Activated T-cell treated with anti-CD3 and anti-CD28 coated beads, Interleukin-2, amount 50 U/mL, for 72 hours (primary cell): ENCODE measurements around the gene MBD3L5. TPM values are rescaled to one million over a fixed set of nuclear protein-coding genes. Genes with fewer than 3 reads are reported as not detected.
"Not testable (repeated sequence)": the region's sequence is repeated elsewhere in the genome, so short reads cannot be mapped to it uniquely, and the experiment has no call there.

Experiments
- ATAC-seq, 2 donors: fragments of 150-1000 bp; cut with Tn5 transposase; replicated peaks in 1 of 2; 2 replicates each; pipeline ENCODE4 v1.10.0; 2021; ENCODE audit warnings: moderate library complexity in 2 of 2, mild to moderate bottlenecking in 1 of 2
- DNase-seq, 2 donors: peaks; one replicate each; pipeline ENCODE4 v3.0.0; 2021 to 2022; ENCODE audit warnings: mixed read lengths in 1 of 2
- H3K27ac Mint-ChIP-seq: one replicate; pipeline ENCODE4 v1.8.0; 2022; ENCODE audit warnings: mild to moderate bottlenecking, moderate library complexity, mixed read lengths
- H3K27me3 Mint-ChIP-seq: one replicate; pipeline ENCODE4 v1.8.0; 2022; ENCODE audit warnings: low read depth, mixed read lengths
- H3K36me3 Mint-ChIP-seq, 2 donors: one replicate each; pipeline ENCODE4 v1.8.0; 2022; ENCODE audit warnings: mixed read lengths in 2 of 2, mild to moderate bottlenecking in 1 of 2; ENCODE audit not compliant: insufficient read depth in 2 of 2
- H3K4me1 Mint-ChIP-seq: one replicate; pipeline ENCODE4 v1.8.0; 2022; ENCODE audit warnings: low read depth, mixed read lengths
- H3K4me3 Mint-ChIP-seq, 2 donors: one replicate each; pipeline ENCODE4 v1.8.0; 2022; ENCODE audit warnings: mild to moderate bottlenecking in 2 of 2, mixed read lengths in 2 of 2, moderate library complexity in 2 of 2
- H3K9me3 Mint-ChIP-seq, 2 donors: one replicate each; pipeline ENCODE4 v1.8.0; 2022; ENCODE audit warnings: mixed read lengths in 2 of 2
- total RNA-seq, 2 donors: library from RNA; stranded (reverse); gene quantifications; one replicate each; pipeline ENCODE4 v1.2.3, GENCODE V29; 2022

The MBD3L5 gene
- not detected for total RNA-seq

DNA sequence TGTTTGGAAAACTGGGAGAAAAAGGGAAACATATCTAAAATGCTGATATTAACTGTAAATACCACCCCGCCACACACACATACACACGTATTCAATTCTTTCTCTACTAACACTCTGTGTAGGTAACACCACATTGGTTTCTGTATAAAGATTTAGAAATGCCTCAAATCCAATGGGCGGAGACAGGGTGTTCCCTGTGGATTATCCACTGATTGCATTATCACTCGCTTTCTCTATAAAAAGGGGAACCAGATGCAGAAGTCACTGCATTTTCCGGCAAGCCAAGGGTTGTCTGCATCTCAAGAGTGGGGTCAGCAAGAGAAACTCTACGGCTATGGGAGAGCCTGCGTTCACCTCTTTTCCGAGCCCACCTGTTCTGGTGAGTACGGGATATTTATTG lies at the start of gene MBD3L5:
Gene MBD3L5, plus strand, starts transcription at position 301 of the 400 bp plus-strand sequence. Its CDS starts 34 bp downstream, at position 335.
- not testable (repeated sequence) for H3K27ac Mint-ChIP-seq, H3K4me1 Mint-ChIP-seq, DNase-seq, H3K4me3 Mint-ChIP-seq, H3K27me3 Mint-ChIP-seq, H3K36me3 Mint-ChIP-seq, H3K9me3 Mint-ChIP-seq, ATAC-seq

- ATAC-seq (no peak), DNase-seq (no peak)
- Mint-ChIP-seq H3K4me3 (no peak overlapping the region), H3K4me1 (peaks cover 4% of the 10 kb centered on the region), H3K9me3 (peaks cover 13 to 16% of the 10 kb centered on the region in 2 donors), H3K27ac (no peak overlapping the region), H3K36me3 (peaks cover 17 to 35% of the 10 kb centered on the region in 2 donors), H3K27me3 (no peaks in the 10 kb centered on the region)
These were observed 46.9 kb upstream of the MBD3L5 start for GRCh38 chr19:6983448-6983847.

DNA sequence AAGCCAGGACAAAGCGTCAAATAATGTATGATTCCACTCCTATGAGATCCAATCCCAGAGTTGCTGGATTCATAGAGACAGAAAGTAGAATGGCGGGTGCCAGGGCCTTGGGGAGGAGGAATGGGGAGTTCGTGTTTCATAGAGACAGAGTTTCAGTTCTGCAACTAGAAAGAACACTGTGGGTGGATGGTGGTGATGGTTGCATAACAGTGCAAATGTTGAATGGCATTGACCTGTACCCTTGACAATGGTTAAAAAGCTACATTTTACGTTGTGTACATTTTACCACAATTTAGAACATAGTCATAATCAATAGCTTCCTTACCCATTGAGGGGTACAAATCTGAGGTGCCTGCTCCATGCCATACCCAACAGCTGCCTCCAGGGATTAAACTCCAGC lies 42.5 kb upstream of the MBD3L5 start:
- Mint-ChIP-seq H3K27ac (no peak overlapping the region), H3K4me3 (no peak overlapping the region), H3K27me3 (no peaks in the 10 kb centered on the region), H3K4me1 (peaks cover 4% of the 10 kb centered on the region), H3K9me3 (peaks cover 13 to 16% of the 10 kb centered on the region in 2 donors), H3K36me3 (peaks cover 17 to 33% of the 10 kb centered on the region in 2 donors)
- ATAC-seq (no peak), DNase-seq (no peak)

DNA sequence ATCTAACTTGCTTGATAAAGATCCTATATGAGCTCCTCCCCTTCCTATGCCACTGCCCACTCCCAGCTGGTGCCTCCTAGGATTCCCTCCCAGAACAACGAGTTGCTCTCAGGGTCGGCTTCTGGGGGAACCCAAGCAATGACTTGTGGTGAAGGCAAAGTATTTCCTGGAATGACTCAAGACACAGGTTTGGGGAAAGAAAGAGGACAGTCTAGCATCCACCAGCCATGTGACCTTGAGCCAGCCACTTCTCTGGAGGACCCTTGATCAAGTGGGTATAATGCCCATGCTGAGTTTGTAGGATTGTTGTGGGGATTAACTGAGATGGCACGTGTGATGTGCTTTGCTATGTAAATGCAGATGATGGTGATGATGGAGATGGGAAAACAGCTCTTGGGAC lies 42.1 kb upstream of the MBD3L5 start:
- Mint-ChIP-seq H3K4me1 (peaks cover 4% of the 10 kb centered on the region), H3K4me3 (no peak overlapping the region), H3K27ac (no peak overlapping the region), H3K36me3 (peaks cover 15 to 30% of the 10 kb centered on the region in 2 donors), H3K27me3 (no peaks in the 10 kb centered on the region), H3K9me3 (peaks cover 11 to 13% of the 10 kb centered on the region in 2 donors)
- ATAC-seq (no peak), DNase-seq (no peak)

DNA sequence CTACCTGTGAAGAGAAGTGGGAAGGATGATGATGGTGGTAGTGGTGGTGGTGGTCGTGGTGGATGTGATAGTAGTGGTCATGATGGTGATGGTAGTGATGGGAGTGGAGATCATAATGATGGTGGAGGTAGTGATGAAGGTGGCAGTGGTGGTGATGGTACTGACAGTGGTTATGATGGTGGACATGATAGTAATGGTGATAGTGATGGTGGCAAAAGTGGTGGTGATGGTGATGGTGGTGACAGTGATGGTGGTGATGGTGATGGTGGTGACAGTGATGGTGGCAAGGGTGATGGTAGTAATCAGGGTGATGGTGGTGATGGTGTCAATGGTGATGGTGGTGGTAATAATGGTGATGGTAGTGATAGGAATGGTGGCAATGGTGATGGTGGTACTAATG lies 35.3 kb upstream of the MBD3L5 start:
- ATAC-seq (no peak), DNase-seq (no peak)
- Mint-ChIP-seq H3K4me3 (no peak overlapping the region), H3K4me1 (peaks cover 9% of the 10 kb centered on the region), H3K36me3 (peaks cover 8 to 9% of the 10 kb centered on the region in 2 donors), H3K9me3 (peaks cover 8 to 9% of the 10 kb centered on the region in 2 donors), H3K27ac (no peak overlapping the region), H3K27me3 (no peaks in the 10 kb centered on the region)

DNA sequence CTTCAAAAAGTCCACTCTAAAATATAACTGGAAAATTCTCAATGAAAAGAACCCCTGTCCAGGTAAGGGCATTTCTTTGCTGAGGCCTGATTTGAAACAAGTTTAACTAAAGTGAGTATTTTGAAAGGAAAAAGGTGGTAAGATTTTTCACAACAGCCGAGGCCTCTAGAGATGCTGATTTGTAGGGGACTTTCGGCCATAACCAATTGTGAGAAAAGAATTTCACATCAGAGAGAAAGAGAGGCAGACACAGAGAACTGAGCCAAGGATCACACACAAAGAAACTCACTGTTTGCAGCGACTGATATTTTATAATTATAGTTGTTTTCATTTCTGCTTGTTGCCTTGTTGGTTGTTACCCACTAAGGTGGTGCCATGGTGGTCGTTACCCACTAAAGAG lies 33.6 kb upstream of the MBD3L5 start:
- Mint-ChIP-seq H3K4me1 (peaks cover 19% of the 10 kb centered on the region), H3K36me3 (peaks cover 8 to 9% of the 10 kb centered on the region in 2 donors), H3K9me3 (peaks cover 8 to 9% of the 10 kb centered on the region in 2 donors), H3K4me3 (peak overlapping the region; percentile 71 to 78), H3K27ac (peak overlapping the region; percentile 22), H3K27me3 (no peaks in the 10 kb centered on the region)
- ATAC-seq (no peak), DNase-seq (no peak)

GRCh38 chr19:6997679-6998445 lies 32.5 kb upstream of the MBD3L5 start:
- H3K36me3 Mint-ChIP-seq: peaks cover 8 to 9% of the 10 kb centered on the region in 2 donors
- peak overlapping the region; percentile 71 to 78 for H3K4me3 Mint-ChIP-seq
- no peak for DNase-seq
- peaks cover 19% of the 10 kb centered on the region for H3K4me1 Mint-ChIP-seq
- no peaks in the 10 kb centered on the region for H3K27me3 Mint-ChIP-seq
- peak overlapping the region; percentile 88 for H3K27ac Mint-ChIP-seq
- no peak for ATAC-seq
- H3K9me3 Mint-ChIP-seq: peaks cover 8 to 9% of the 10 kb centered on the region in 2 donors

DNA sequence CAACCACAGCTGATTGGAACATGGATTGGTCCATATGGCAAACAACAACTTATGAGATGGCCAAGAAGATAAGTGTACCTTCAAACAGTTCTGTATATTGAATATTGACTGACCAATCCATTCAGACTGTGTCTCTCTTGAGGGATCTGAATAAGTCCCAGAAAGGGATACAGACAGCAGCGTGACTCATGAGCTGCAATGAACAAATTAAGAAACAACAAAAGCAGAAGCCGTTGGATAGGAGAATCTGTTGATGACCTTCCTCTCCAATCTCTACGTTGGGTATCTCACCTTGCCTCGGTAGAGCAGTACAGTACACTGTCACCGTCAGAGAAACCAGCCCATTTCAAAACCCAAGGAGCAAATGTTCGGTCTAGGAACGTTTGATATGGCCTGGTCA lies 30.4 kb upstream of the MBD3L5 start:
- no peak for DNase-seq
- H3K27ac Mint-ChIP-seq: no peak overlapping the region
- no peak for ATAC-seq
- H3K9me3 Mint-ChIP-seq: peaks cover 6 to 8% of the 10 kb centered on the region in 2 donors
- no peak overlapping the region for H3K4me3 Mint-ChIP-seq
- no peaks in the 10 kb centered on the region for H3K27me3 Mint-ChIP-seq
- H3K36me3 Mint-ChIP-seq: peaks cover 6 to 7% of the 10 kb centered on the region in 2 donors
- peaks cover 27% of the 10 kb centered on the region for H3K4me1 Mint-ChIP-seq

GRCh38 chr19:7000333-7000732 lies 30.0 kb upstream of the MBD3L5 start:
- Mint-ChIP-seq H3K4me3 (no peak overlapping the region), H3K27ac (no peak overlapping the region), H3K4me1 (peaks cover 28% of the 10 kb centered on the region), H3K9me3 (peaks cover 2 to 4% of the 10 kb centered on the region in 2 donors), H3K27me3 (no peaks in the 10 kb centered on the region), H3K36me3 (peaks cover 2 to 3% of the 10 kb centered on the region in 2 donors)
- DNase-seq (no peak), ATAC-seq (no peak)

DNA sequence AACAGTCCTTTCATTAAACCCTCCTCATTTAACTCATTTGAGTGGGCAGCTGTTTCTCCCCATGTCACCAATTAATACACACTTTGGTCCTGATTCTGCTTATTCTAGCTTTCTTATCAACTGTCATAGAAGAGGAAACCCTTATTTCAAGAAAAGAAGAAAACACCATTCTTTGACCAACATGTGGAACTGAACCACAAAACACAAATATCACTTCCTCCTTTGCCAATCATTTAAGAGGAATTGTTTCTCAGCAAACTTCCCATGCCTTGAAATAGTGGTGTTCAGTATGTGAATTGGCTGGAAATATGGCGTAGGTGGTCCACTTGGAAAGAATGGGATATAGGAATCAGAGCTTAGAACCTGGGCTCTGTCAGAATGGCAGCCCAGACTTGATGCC lies 29.6 kb upstream of the MBD3L5 start:
- peaks cover 0 to 1% of the 10 kb centered on the region in 2 donors for H3K36me3 Mint-ChIP-seq
- no peak overlapping the region for H3K4me3 Mint-ChIP-seq
- no peak for DNase-seq
- H3K4me1 Mint-ChIP-seq: peaks cover 28% of the 10 kb centered on the region
- no peak for ATAC-seq
- H3K9me3 Mint-ChIP-seq: peaks cover 0 to 2% of the 10 kb centered on the region in 2 donors
- H3K27me3 Mint-ChIP-seq: no peaks in the 10 kb centered on the region
- H3K27ac Mint-ChIP-seq: no peak overlapping the region

DNA sequence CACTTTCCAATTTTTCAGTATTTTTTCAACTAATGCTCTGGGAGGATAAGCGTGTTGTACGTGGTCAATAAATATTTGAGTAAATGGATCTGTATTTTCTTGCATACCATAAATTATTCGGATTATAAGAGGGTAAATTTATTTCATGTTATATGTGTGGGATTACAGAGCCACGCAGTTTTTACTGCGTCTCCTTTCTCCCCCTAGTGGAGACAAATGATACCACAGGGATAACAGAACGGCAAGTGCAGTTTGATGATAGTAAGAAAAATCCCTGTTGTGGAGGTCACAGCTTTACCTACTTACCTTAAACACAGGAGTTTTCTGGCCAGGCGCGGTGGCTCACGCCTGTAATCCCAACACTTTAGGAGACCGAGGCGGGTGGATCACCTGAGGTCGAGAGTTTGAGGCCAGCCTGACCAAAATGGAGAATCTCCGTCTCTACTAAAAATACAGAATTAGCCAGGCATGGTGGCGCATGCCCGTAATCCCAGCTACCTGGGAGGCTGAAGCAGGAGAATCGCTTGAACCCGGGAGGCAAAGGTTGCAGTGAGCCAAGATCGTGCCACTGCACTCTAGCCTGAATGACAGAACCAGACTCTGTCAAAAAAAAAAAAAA lies 26.0 kb upstream of the MBD3L5 start:
- DNase-seq: peak; percentile 18 to 19
- no peaks in the 10 kb centered on the region for H3K27me3 Mint-ChIP-seq
- peaks cover 47% of the 10 kb centered on the region for H3K4me1 Mint-ChIP-seq
- H3K27ac Mint-ChIP-seq: peak overlapping the region; percentile 11
- H3K4me3 Mint-ChIP-seq: no peak overlapping the region
- no peaks in the 10 kb centered on the region for H3K9me3 Mint-ChIP-seq
- ATAC-seq: peak in 1 of 2 donors; percentile 43
- no peaks in the 10 kb centered on the region for H3K36me3 Mint-ChIP-seq

- peak overlapping the region; percentile 13 for H3K27ac Mint-ChIP-seq
- peaks cover 0 to 1% of the 10 kb centered on the region in 2 donors for H3K9me3 Mint-ChIP-seq
- peaks cover 51% of the 10 kb centered on the region for H3K4me1 Mint-ChIP-seq
These were observed 24.2 kb upstream of the MBD3L5 start for GRCh38 chr19:7006135-7006704.

DNA sequence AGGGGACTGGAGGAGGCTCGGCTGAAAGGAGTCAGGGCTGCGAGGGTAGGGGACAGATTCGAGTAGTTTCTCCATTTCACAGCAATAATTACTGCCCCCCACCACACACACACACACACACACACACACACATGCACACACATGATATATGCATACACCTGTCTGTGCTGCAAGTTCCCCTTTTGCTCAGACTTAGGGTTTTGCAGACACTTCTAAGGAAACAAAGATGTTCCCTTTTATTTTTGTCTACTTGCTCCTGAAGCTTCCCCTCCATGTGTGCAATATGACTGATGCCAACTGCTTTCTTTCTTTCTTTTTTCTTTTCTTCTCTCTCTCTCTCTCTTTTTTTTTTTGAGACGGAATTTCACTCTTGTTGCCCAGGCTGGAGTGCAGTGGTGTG lies 22.5 kb upstream of the MBD3L5 start:
- DNase-seq (no peak), ATAC-seq (no peak)
- Mint-ChIP-seq H3K4me3 (no peak overlapping the region), H3K9me3 (peaks cover 1 to 5% of the 10 kb centered on the region in 2 donors), H3K27me3 (no peaks in the 10 kb centered on the region), H3K4me1 (peaks cover 64% of the 10 kb centered on the region), H3K27ac (no peak overlapping the region), H3K36me3 (peaks cover 1 to 3% of the 10 kb centered on the region in 2 donors)

More at GRCh38 chr19:7006135-7006704, 24.2 kb upstream of the MBD3L5 start:
- Mint-ChIP-seq H3K4me3 (peak overlapping the region; percentile 3 to 35), H3K27me3 (no peaks in the 10 kb centered on the region), H3K36me3 (peaks cover 0 to 1% of the 10 kb centered on the region in 2 donors)
- ATAC-seq (no peak), DNase-seq (no peak)
